SKM-1 treated with dmso at 0.1 percent for 144 hours (cell line): ENCODE data around the gene PPP3CA.

Experiments
- DNase-seq: peaks from one replicate; lab custom pipeline; 2025; ENCODE audit not compliant: unreplicated experiment; lab: John Stamatoyannopoulos, UW

Gene PPP3CA

DNA sequence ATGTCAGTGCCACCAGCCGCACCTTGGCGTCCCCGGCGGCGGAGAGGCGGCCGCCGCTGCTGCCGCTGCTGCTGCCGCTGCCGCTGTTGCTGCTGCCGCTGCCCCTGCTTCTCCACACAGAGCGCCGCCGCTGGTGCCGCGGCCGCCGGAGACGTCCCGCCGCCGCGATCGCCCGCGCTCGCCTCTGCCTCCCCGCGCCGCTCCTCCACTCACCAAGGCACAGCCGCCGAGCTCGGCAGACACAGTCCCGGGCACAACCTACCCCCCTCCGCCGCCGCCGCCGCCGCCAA, at the start of gene PPP3CA:
PPP3CA (minus strand) TSS at position 260 of the 290 bp plus-strand sequence.
- DNase-seq, result no peak

DNA sequence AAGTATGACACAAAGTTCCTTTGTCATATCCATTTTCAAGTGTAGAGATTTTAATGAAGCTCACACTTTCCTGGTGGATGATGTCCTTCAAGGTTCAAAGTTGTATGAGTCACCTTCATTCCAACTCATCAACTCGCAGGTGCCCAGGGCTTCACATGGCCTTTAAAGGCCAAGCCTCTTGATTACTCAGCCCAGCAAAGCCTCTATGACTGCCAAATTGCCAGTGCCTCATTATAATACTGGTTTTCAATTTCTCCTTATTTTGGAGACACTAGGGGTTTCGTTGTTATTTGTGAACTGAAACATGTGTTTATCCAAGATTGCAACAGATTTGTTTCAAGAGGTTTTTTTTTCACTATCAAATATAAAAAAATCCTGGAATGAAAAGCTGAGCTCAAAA, 45.9 kb upstream of the PPP3CA start:
- DNase-seq, result no peak

GRCh38 chr4:101370663-101371210, 23.4 kb upstream of the PPP3CA start:
- no peak for DNase-seq

DNA sequence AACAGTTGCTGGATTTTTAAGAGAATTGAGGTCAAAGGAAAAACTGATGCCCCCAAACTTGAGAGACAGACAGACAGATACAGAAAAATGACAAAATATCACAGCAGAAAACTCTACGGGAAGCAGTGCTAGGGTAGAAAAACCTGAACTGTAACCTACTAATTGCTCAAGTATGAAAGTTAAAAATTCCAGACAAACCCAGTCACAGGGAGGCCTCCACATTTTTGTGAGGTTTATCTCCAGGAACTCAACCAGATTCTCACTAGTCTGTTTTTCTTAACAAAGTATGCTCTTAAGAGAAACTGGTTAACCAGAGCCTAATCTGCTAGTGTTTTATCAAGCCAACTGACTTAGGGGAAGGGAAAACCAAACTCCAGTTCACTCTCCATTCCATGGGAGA, 19.9 kb upstream of the PPP3CA start:
- DNase-seq, result no peak

GRCh38 chr4:101366331-101366730, 19.0 kb upstream of the PPP3CA start:
- no peak for DNase-seq

- no peak for DNase-seq
Observed at GRCh38 chr4:101357751-101358150, 10.4 kb upstream of the PPP3CA start.

DNA sequence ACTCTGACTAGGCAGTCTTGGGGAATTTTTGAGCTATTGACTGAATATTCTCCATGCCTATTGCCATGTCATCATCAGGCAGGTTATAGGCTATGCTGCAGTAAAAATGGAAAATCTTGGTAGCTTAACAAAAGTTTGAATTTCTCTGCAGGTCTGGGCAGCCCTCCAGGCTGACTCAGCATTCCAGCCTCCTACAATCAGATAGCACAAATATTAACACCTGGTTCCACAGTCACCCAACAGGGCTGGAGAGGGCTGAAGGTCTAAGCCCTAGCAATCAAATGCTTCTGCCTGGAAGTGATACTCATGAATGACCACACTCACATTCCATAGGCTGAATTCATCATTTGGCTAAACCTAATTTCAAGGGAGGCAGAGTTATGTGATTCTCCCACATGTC, 9.6 kb upstream of the PPP3CA start:
- DNase-seq, result no peak

GRCh38 chr4:101355767-101356702, 8.7 kb upstream of the PPP3CA start:
- DNase-seq, result no peak

DNA sequence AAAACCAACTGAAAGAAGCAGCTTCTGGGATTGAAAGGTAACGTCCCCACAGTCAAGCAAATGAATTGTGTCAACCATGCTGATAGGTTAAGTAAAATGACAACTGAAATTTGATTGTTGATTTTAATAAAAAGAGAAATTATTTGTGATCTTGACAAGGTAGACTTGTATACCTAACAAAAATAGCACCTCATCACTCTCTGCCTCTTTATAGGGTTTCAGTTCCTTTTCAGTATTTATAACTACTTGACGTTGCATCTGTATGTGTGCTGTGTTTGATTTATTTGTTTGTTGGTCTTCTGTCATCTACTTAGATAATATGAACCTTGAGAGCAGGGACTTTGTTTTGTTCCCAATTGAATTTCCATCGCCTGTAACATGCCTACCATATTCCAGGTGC, 7.9 kb upstream of the PPP3CA start:
- no peak for DNase-seq

DNA sequence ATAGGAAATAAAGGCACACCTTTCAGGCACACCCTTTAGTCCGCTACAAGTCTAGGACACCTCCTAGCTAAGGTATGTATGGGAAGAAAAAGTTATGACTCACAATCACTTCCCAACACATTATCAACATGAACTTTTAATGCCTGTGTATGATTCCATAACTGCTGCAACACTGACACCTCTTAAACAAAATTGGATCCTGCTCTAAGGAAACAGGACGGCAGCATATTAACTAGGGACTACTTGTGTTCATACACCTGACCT, 2.4 kb upstream of the PPP3CA start:
- no peak for DNase-seq

GRCh38 chr4:101348995-101349800, 1.9 kb upstream of the PPP3CA start:
- no peak for DNase-seq

DNA sequence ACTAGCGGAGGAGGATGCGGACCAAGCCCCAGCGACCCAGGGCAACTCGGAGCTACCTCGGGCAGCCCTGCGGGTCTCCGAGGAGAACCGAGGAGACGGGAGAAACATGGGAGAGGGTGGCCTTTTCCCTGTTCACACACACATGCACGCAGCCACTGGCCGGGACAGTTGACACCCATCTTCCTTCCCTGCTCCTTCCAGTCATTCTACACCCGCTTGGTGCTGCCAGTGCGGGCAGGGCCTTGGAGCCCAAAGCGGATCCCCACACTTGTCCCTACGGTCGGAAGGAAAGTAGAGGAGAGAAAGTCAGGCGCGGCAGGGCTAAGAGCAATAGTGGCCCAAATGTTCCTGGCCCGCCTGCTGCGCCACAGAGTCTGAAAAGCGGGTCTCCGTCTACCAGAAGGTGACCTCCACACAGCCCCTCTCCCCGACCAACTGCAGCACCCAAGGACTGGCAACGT, 1.1 kb upstream of the PPP3CA start:
- DNase-seq, result no peak

GRCh38 chr4:101347557-101348366, 436 bp upstream of the PPP3CA start:
- DNase-seq, result peak; percentile 92

DNA sequence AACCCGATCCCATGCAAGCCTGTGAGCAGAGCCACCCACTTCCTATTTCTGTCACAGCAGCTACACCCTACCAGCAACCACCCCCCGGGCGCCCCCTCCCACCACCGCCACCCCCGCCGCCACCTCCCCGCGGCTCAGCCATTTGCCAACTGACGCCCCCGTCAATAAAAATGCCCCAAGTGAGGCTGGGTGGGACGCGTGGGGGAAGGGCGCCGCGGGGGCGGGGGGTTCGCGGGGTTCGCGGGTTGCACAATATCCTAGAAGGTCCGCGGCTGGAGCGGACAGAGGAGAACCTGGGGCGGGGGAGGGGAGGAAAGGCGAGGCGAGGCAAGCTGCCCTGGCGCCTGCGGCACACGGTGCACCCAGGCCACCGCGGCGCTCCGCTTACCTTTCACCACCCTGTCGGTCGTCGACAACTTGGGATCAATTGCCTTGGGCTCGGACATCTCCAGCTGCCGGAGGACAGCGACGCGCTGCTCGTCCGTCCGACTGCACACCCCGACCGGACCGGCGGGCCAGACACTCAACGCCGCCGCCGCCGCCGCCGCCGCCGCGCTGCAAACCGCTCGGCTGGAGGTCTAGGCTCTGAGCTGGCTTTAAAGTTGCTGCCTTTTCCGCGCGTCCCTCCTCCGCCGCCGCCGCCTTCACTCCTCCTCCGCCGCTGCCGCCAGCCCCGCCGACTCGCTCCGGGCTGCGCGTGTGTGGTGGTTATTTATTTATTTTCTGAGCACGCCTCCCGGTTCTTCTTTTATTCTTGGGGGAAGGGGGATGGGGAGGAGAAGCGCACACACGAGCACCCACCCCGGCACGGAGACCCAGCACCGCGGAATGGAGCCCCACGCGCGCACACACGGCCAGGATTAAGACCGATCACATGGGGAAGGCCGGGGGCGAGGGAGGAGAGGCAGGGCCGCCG, 717 bp downstream of the PPP3CA start:
- peak; percentile 77 for DNase-seq

DNA sequence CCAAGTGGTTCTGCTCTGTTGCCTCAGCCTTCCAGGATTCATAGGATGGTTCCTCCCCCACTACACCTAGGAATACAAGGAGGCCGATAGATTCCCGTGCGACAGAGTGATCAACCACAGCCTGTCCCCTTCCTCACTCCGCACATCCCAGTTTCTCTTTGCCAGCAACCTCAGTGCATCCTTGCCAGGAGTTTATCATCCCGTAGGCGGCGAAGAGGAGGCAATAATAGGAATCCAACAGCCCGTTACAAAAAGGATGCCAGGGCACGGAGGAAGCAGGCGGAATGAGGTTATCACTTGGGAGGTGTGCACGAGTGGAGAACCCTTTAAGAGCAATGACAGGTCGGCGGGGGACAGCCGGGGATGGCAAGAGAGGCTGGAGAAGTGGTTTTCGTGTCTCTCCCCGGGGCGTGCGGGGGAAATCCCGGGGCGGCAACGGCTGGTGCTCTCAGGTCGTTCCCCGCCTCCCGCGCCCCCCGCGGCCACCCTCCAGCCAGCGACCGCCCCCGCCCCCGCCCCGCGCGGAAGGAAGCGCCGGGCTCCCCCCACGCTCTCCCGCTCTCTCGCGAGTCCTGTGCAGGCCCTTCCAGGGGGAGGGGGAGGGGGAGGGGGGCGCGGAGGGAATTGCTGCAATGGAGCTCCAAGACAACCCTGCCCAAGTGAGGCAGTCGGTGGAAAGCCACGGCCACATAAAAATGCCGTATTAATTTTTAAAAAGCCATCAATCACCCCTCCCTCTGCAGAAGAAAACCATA, 1.6 kb downstream of the PPP3CA start:
- peak; percentile 47 for DNase-seq

DNA sequence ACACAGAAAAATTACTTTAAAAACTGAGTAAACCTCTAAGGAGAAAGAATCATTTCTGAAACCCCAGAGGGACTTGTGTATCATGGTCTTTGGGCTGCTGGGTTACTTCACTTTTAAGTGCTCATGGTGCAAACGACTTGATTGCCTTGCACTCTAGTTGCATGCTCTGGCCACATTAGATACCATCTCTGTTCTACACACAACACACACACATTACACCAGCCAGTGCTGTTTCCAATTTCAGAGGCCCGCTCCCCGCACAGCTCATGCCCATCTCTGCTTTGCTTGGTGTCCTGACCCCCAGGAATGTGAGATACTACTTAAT, 2.1 kb downstream of the PPP3CA start:
- peak; percentile 37 for DNase-seq

GRCh38 chr4:101339332-101339731, 8.0 kb downstream of the PPP3CA start:
- DNase-seq, result no peak

GRCh38 chr4:101337688-101338087, 9.6 kb downstream of the PPP3CA start:
- no peak for DNase-seq

GRCh38 chr4:101334963-101335572, 12.3 kb downstream of the PPP3CA start:
- DNase-seq, result no peak
